ENCODE measurements around the gene UCK2. TPM values are rescaled to one million over a fixed set of nuclear protein-coding genes. Genes with fewer than 3 reads are reported as not detected.

UCK2 gene
- total RNA-seq, 1 experiment from 2014 or later = 77.9 TPM

- no peak for TF ChIP-seq CTCF (conservative IDR thresholded peaks at IDR 0.05)
Measured at GRCh38 chr1:165880993-165881392, 53.6 kb downstream of the UCK2 start.

More at GRCh38 chr1:165880993-165881392, 53.6 kb downstream of the UCK2 start:
- H3K27ac ChIP-seq (ENCODE audit: insufficient read length, low read depth, low read length) = no peak overlapping the region
- H4K20me1 ChIP-seq (ENCODE audit: control insufficient read depth, insufficient read depth, insufficient read length) = no peaks in the 10 kb centered on the region
- H3K56ac ChIP-seq (ENCODE audit: insufficient read length, low read depth, low read length) = no peak overlapping the region
- no peak overlapping the region for H4K5ac ChIP-seq (ENCODE audit: insufficient read length, low read depth, low read length)
- H3K23me2 ChIP-seq (ENCODE audit: insufficient read length, low read depth, low read length, poor library complexity, severe bottlenecking) = no peaks in the 10 kb centered on the region
- H3K27me3 Mint-ChIP-seq (ENCODE audit: low read depth) = no peaks in the 10 kb centered on the region
- H3K27me3 ChIP-seq (ENCODE audit: insufficient read depth, low read length) = no peaks in the 10 kb centered on the region
- no peak overlapping the region for H4K91ac ChIP-seq (ENCODE audit: insufficient read length, low read depth, low read length)
- no peak overlapping the region for H2AFZ ChIP-seq (ENCODE audit: low read length)
- no peak overlapping the region for H3K4me3 Mint-ChIP-seq
- peaks cover 3% of the 10 kb centered on the region for H3K79me1 ChIP-seq (ENCODE audit: insufficient read depth, low read depth, low read length, poor library complexity, severe bottlenecking)
- H2AK5ac ChIP-seq (ENCODE audit: insufficient read length, low read length) = no peak overlapping the region
- H2BK5ac ChIP-seq (ENCODE audit: insufficient read length, low read length) = no peak overlapping the region
- no CpG with 5 or more reads among the region's 5 CpGs for WGBS (ENCODE audit: extremely low coverage, insufficient read length, low lambda C conversion rate)
- H2BK15ac ChIP-seq (ENCODE audit: low read depth, low read length) = no peak overlapping the region
- H3K23ac ChIP-seq (ENCODE audit: insufficient read length, low read depth, low read length) = no peak overlapping the region
- no peak overlapping the region for H3T11ph ChIP-seq (ENCODE audit: low read length)
- peaks cover 17 to 26% of the 10 kb centered on the region in 2 experiments for H3K9me3 Mint-ChIP-seq
- no peak overlapping the region for H2BK12ac ChIP-seq (ENCODE audit: insufficient read length, low read depth, low read length)
- H3K4me1 Mint-ChIP-seq = peaks cover 23 to 28% of the 10 kb centered on the region in 2 experiments
- no peak overlapping the region for H3K4ac ChIP-seq (ENCODE audit: low read depth, low read length)
- H3K79me2 ChIP-seq (ENCODE audit: insufficient read depth, low read length) = peaks cover 55% of the 10 kb centered on the region; the same call in 1 of the 2 replicates
- no peaks in the 10 kb centered on the region for H3K9me3 ChIP-seq (ENCODE audit: control insufficient read depth, low read depth, low read length)
- no peak overlapping the region for H4K8ac ChIP-seq (replicated peaks; ENCODE audit: insufficient read length, low read depth, low read length)
- H3K4me1 ChIP-seq (ENCODE audit: insufficient read depth, low read length) = peaks cover 7% of the 10 kb centered on the region; the same call in 1 of the 2 replicates
- H3K36me3 Mint-ChIP-seq (ENCODE audit: insufficient read depth in 1 of 3, low read depth in 3 of 3) = peaks cover 33 to 39% (median 34%) of the 10 kb centered on the region in 3 experiments
- DNase-seq = no peak
- no peak overlapping the region for H3K14ac ChIP-seq (ENCODE audit: insufficient read depth, low read length)
- no peak overlapping the region for H2BK20ac ChIP-seq (ENCODE audit: low read depth, low read length, poor library complexity, severe bottlenecking)
- no peak overlapping the region for H3K18ac ChIP-seq (ENCODE audit: insufficient read length, low read depth, low read length)
- H3K4me2 ChIP-seq (ENCODE audit: insufficient read depth, insufficient read length, low read length) = no peak overlapping the region
- H3K9ac ChIP-seq (ENCODE audit: extremely low read depth, insufficient read length, low read length) = no peak overlapping the region
- H3K27ac Mint-ChIP-seq = peak overlapping the region in 2 of 3 experiments; percentile 7 to 15; a peak in 1 of 7 replicates
- H2BK120ac ChIP-seq (ENCODE audit: low read depth, low read length, poor library complexity, severe bottlenecking) = no peak overlapping the region
